Measurements from ENCODE around the gene TIAM2. TPM values are rescaled to one million over a fixed set of nuclear protein-coding genes. Genes with fewer than 3 reads are reported as not detected.
A peak's percentile ranks its signal among the peaks of the same experiment; 100 is the strongest.

The TIAM2 gene
- total RNA-seq, 8 experiments from 2014 or later: 5.2 to 34.7 (median 10.7) TPM

- no peaks in the 10 kb centered on the region for H3K4me1 ChIP-seq (replicated peaks in 1 of 2)
- no peak overlapping the region for H3K27ac ChIP-seq
- 40 to 100% (median 94%) methylated on average over 1 to 3 of the region's 3 CpGs; no CpG with 5 or more reads in 2 of the 10 experiments for WGBS, 10 experiments
- no peak for ATAC-seq (replicated peaks in 6 of 8)
- in situ Hi-C loops (cut with MboI; ENCODE audit: low pct_unique_long_range_greater_than_20kb in 2 of 9, low sequenced_read_pairs in 9 of 9, unreplicated experiment in 9 of 9): loop anchor here in 3 of 9 experiments (25.0 kb wide), 1 partner anchor 225 kb away; no protein-coding TSS in a partner anchor
- H3K4me3 ChIP-seq: no peak overlapping the region
Measured at GRCh38 chr6:155162682-155163081, 167.6 kb downstream of the TIAM2 start.

GRCh38 chr6:155163601-155164000 lies 168.5 kb downstream of the TIAM2 start:
- H3K4me3 ChIP-seq: no peak overlapping the region
- in situ Hi-C loops (cut with MboI; ENCODE audit: low pct_unique_long_range_greater_than_20kb in 2 of 9, low sequenced_read_pairs in 9 of 9, unreplicated experiment in 9 of 9): loop anchor here in 3 of 9 experiments (25.0 kb wide), 1 partner anchor 226 kb away; no protein-coding TSS in a partner anchor
- WGBS, 10 experiments: 75 to 100% (median 94%) methylated on average over 1 of the region's 1 CpG; no CpG with 5 or more reads in 4 of the 10 experiments
- no peak for ATAC-seq (replicated peaks in 6 of 8)
- no peaks in the 10 kb centered on the region for H3K4me1 ChIP-seq (replicated peaks in 1 of 2)
- no peak overlapping the region for H3K27ac ChIP-seq

- no peak for ATAC-seq (replicated peaks in 6 of 8)
- no peaks in the 10 kb centered on the region for H3K4me1 ChIP-seq (replicated peaks in 1 of 2)
- in situ Hi-C loops (cut with MboI; ENCODE audit: low pct_unique_long_range_greater_than_20kb in 2 of 9, low sequenced_read_pairs in 9 of 9, unreplicated experiment in 9 of 9): loop anchor here in 3 of 9 experiments (25.0 kb wide), 1 partner anchor 228 kb away; no protein-coding TSS in a partner anchor
- H3K27ac ChIP-seq: no peak overlapping the region
- 53 to 100% (median 89%) methylated on average over 2 to 8 of the region's 12 CpGs; no CpG with 5 or more reads in 1 of the 10 experiments for WGBS, 10 experiments
- no peak overlapping the region for H3K4me3 ChIP-seq
Measured at GRCh38 chr6:155165029-155165710, 170.1 kb downstream of the TIAM2 start.

GRCh38 chr6:155170519-155170918 lies 175.4 kb downstream of the TIAM2 start:
- ATAC-seq (replicated peaks in 6 of 8): no peak
- 36 to 100% (median 83%) methylated on average over 1 to 3 of the region's 3 CpGs; no CpG with 5 or more reads in 2 of the 10 experiments for WGBS, 10 experiments
- Histone ChIP-seq H3K4me3 (no peak overlapping the region), H3K4me1 (replicated peaks in 1 of 2) (peaks cover 17 to 20% of the 10 kb centered on the region in 2 donors), H3K27ac (no peak overlapping the region)
- in situ Hi-C loops (cut with MboI; ENCODE audit: low pct_unique_long_range_greater_than_20kb in 2 of 9, low sequenced_read_pairs in 9 of 9, unreplicated experiment in 9 of 9): loop anchor here in 7 of 9 experiments (10.0 to 25.0 kb wide), 4 partner anchors 74 to 246 kb away; no protein-coding TSS in a partner anchor

GRCh38 chr6:155171109-155171746 lies 176.1 kb downstream of the TIAM2 start:
- ATAC-seq (replicated peaks in 6 of 8): peak; percentile 42 to 78 (median 58)
- in situ Hi-C loops (cut with MboI; ENCODE audit: low pct_unique_long_range_greater_than_20kb in 2 of 9, low sequenced_read_pairs in 9 of 9, unreplicated experiment in 9 of 9): loop anchor here in 7 of 9 experiments (10.0 to 25.0 kb wide), 4 partner anchors 74 to 246 kb away; no protein-coding TSS in a partner anchor
- 4 to 63% (median 28%) methylated on average over 1 to 6 of the region's 6 CpGs for WGBS, 10 experiments
- peaks cover 17 to 20% of the 10 kb centered on the region in 2 donors for H3K4me1 ChIP-seq (replicated peaks in 1 of 2)
- H3K4me3 ChIP-seq: no peak overlapping the region
- H3K27ac ChIP-seq: no peak overlapping the region

GRCh38 chr6:155171747-155172449 lies 176.8 kb downstream of the TIAM2 start:
- peaks cover 17 to 20% of the 10 kb centered on the region in 2 donors for H3K4me1 ChIP-seq (replicated peaks in 1 of 2)
- WGBS, 10 experiments: 0 to 26% (median 17%) methylated on average over 1 to 7 of the region's 7 CpGs; no CpG with 5 or more reads in 1 of the 10 experiments
- peak in 7 of 8 experiments; percentile 5 to 58 (median 50) for ATAC-seq (replicated peaks in 6 of 8)
- in situ Hi-C loops (cut with MboI; ENCODE audit: low pct_unique_long_range_greater_than_20kb in 2 of 9, low sequenced_read_pairs in 9 of 9, unreplicated experiment in 9 of 9): loop anchor here in 7 of 9 experiments (10.0 to 25.0 kb wide), 4 partner anchors 73 to 247 kb away; no protein-coding TSS in a partner anchor
- H3K4me3 ChIP-seq: no peak overlapping the region
- no peak overlapping the region for H3K27ac ChIP-seq

GRCh38 chr6:155173488-155173887 lies 178.4 kb downstream of the TIAM2 start:
- WGBS, 10 experiments: 7 to 100% (median 86%) methylated on average over 1 to 5 of the region's 5 CpGs; no CpG with 5 or more reads in 1 of the 10 experiments
- ATAC-seq (replicated peaks in 6 of 8): peak in 3 of 8 experiments; percentile 30 to 56 (median 51)
- no peak overlapping the region for H3K4me3 ChIP-seq
- H3K4me1 ChIP-seq (replicated peaks in 1 of 2): peaks cover 17 to 20% of the 10 kb centered on the region in 2 donors
- H3K27ac ChIP-seq: no peak overlapping the region
- in situ Hi-C loops (cut with MboI; ENCODE audit: low pct_unique_long_range_greater_than_20kb in 2 of 9, low sequenced_read_pairs in 9 of 9, unreplicated experiment in 9 of 9): loop anchor here in 7 of 9 experiments (10.0 to 25.0 kb wide), 4 partner anchors 71 to 249 kb away; no protein-coding TSS in a partner anchor

GRCh38 chr6:155174576-155175211 lies 179.6 kb downstream of the TIAM2 start:
- 10 to 70% (median 31%) methylated on average over 1 to 7 of the region's 12 CpGs for WGBS, 10 experiments
- no peak overlapping the region for H3K27ac ChIP-seq
- H3K4me3 ChIP-seq: no peak overlapping the region
- peak; percentile 48 to 91 (median 87) for ATAC-seq (replicated peaks in 6 of 8)
- peaks cover 17 to 20% of the 10 kb centered on the region in 2 donors for H3K4me1 ChIP-seq (replicated peaks in 1 of 2)
- in situ Hi-C loops (cut with MboI; ENCODE audit: low pct_unique_long_range_greater_than_20kb in 2 of 9, low sequenced_read_pairs in 9 of 9, unreplicated experiment in 9 of 9): loop anchor here in 7 of 9 experiments (10.0 to 25.0 kb wide), 4 partner anchors 70 to 250 kb away; no protein-coding TSS in a partner anchor

GRCh38 chr6:155177363-155177961 lies 182.3 kb downstream of the TIAM2 start:
- in situ Hi-C loops (cut with MboI; ENCODE audit: low pct_unique_long_range_greater_than_20kb in 2 of 9, low sequenced_read_pairs in 9 of 9, unreplicated experiment in 9 of 9): loop anchor here in 4 of 9 experiments (10.0 kb wide), 3 partner anchors 67 to 253 kb away; no protein-coding TSS in a partner anchor
- Histone ChIP-seq H3K27ac (no peak overlapping the region), H3K4me3 (no peak overlapping the region), H3K4me1 (replicated peaks in 1 of 2) (peaks cover 3 to 4% of the 10 kb centered on the region in 2 donors)
- peak in 2 of 8 experiments; percentile 8 to 51 for ATAC-seq (replicated peaks in 6 of 8)
- WGBS, 10 experiments: 0 to 96% (median 70%) methylated on average over 1 to 4 of the region's 4 CpGs

- 67 to 100% (median 88%) methylated on average over 1 to 3 of the region's 3 CpGs; no CpG with 5 or more reads in 2 of the 10 experiments for WGBS, 10 experiments
- peaks cover 12 to 17% of the 10 kb centered on the region in 2 donors for H3K4me1 ChIP-seq (replicated peaks in 1 of 2)
- H3K4me3 ChIP-seq: no peak overlapping the region
- in situ Hi-C loops (cut with MboI; ENCODE audit: low pct_unique_long_range_greater_than_20kb in 2 of 9, low sequenced_read_pairs in 9 of 9, unreplicated experiment in 9 of 9): no loop called here
- ATAC-seq (replicated peaks in 6 of 8): peak in 1 of 8 experiments; percentile 72
- H3K27ac ChIP-seq: no peak overlapping the region
Measured at GRCh38 chr6:155181498-155181897, 186.4 kb downstream of the TIAM2 start.

- in situ Hi-C loops (cut with MboI; ENCODE audit: low pct_unique_long_range_greater_than_20kb in 2 of 9, low sequenced_read_pairs in 9 of 9, unreplicated experiment in 9 of 9): no loop called here
- ATAC-seq (replicated peaks in 6 of 8): no peak
- no peak overlapping the region for H3K27ac ChIP-seq
- H3K4me1 ChIP-seq (replicated peaks in 1 of 2): peaks cover 12 to 17% of the 10 kb centered on the region in 2 donors
- no peak overlapping the region for H3K4me3 ChIP-seq
- WGBS, 10 experiments: 50 to 92% (median 84%) methylated on average over 2 to 16 of the region's 16 CpGs
Measured at GRCh38 chr6:155182103-155182502, 187.0 kb downstream of the TIAM2 start.

Data from motor neuron (in vitro differentiated cells).